PC-3 (cell line): ENCODE measurements around the gene PHGDH.

Experiments
- CTCF ChIP-seq: fragments of 300-600 bp; sonication (generic); conservative IDR thresholded peaks from 2 replicates; pipeline ENCODE4 v1.5.1; 2017; ENCODE audit warnings: antibody characterized with exemption, low read depth, mild to moderate bottlenecking, low read length
- EZH2 ChIP-seq: fragments of 300-600 bp; sonication (generic); IDR thresholded peaks from one replicate; pipeline ENCODE4 v1.6.1; 2017; ENCODE audit warnings: antibody characterized with exemption, mild to moderate bottlenecking, low read length; ENCODE audit not compliant: unreplicated experiment
- EZH2phosphoT487 ChIP-seq: fragments of 300-600 bp; sonication (generic); IDR thresholded peaks from 2 replicates; pipeline ENCODE4 v1.6.1; 2018; ENCODE audit warnings: mild to moderate bottlenecking, antibody characterized with exemption, low read length, borderline replicate concordance

- peak; percentile 62 for TF ChIP-seq CTCF
- no peak for TF ChIP-seq EZH2
- TF ChIP-seq EZH2phosphoT487 = no peak
Measured at GRCh38 chr1:119674835-119675289, 36.9 kb upstream of the PHGDH start.
